Left ventricle myocardium inferior (tissue), 1 donor: Measurements from ENCODE around the gene THADA. TPM values are rescaled to one million over a fixed set of nuclear protein-coding genes. Genes with fewer than 3 reads are reported as not detected.

Source experiments
- DNase-seq: peaks from one replicate; pipeline ENCODE4 v3.0.0-alpha.2; 2020
- H3K27ac ChIP-seq: fragments of 200-600 bp; replicated peaks from 2 replicates; pipeline ENCODE4 v1.8.0; 2021
- H3K27me3 ChIP-seq: fragments of 200-600 bp; 2 replicates; pipeline ENCODE4 v1.8.0; 2021; ENCODE audit warnings: low read depth
- H3K36me3 ChIP-seq: fragments of 200-600 bp; 2 replicates; pipeline ENCODE4 v1.8.0; 2021
- H3K4me1 ChIP-seq: fragments of 200-600 bp; 2 replicates; pipeline ENCODE4 v1.8.0; 2021
- H3K4me3 ChIP-seq: fragments of 200-600 bp; 2 replicates; pipeline ENCODE4 v1.8.0; 2021; ENCODE audit warnings: mild to moderate bottlenecking, moderate library complexity
- H3K9me3 ChIP-seq: fragments of 200-600 bp; replicated peaks from 2 replicates; pipeline ENCODE4 v1.8.0; 2021
- intact Hi-C: fragments of 100-400 bp; cut with micrococcal nuclease; formaldehyde crosslinking; loops from one replicate; pipeline ENCODE4 v1.11.0; 2022
- total RNA-seq: library from RNA; stranded (reverse); fragmentation: NEBNext Ultra II Directional; extraction: Animal tissue kit (Norgen Biotek cat#: 25700); gene quantifications from one replicate; pipeline ENCODE4 v1.2.1, GENCODE V29; 2021
- TF ChIP-seq, protein P1 (sequence below): fragments of 200-600 bp; IDR thresholded peaks from 2 replicates; pipeline ENCODE4 v1.8.0; 2021; ENCODE audit warnings: antibody characterized with exemption, mild to moderate bottlenecking, borderline replicate concordance
- donor health status: DM: no; HTN: yes; CAD: no; lungs with severe emphysema.

THADA gene
- total RNA-seq, 1 donor from 2014 or later = 15.4 TPM

DNA sequence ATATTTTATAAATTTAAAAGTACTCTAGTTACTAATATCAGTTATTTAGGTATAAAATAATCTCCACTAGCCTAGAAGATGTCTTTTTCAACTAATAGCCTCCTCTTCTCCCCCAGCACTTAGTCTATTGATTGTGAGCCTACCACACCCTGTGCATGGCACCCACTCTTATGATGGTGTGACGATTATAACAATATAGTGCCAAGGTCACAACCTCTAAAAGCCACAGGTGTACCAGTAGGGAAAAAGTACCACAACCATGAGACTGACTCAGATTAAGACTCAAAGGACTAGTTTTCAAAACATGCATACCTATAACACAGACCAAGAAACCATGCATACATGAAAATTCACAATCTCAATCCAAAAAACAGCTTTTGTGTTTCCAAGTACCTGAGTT lies 27.6 kb downstream of the THADA start:
- TF ChIP-seq, protein P1, sequence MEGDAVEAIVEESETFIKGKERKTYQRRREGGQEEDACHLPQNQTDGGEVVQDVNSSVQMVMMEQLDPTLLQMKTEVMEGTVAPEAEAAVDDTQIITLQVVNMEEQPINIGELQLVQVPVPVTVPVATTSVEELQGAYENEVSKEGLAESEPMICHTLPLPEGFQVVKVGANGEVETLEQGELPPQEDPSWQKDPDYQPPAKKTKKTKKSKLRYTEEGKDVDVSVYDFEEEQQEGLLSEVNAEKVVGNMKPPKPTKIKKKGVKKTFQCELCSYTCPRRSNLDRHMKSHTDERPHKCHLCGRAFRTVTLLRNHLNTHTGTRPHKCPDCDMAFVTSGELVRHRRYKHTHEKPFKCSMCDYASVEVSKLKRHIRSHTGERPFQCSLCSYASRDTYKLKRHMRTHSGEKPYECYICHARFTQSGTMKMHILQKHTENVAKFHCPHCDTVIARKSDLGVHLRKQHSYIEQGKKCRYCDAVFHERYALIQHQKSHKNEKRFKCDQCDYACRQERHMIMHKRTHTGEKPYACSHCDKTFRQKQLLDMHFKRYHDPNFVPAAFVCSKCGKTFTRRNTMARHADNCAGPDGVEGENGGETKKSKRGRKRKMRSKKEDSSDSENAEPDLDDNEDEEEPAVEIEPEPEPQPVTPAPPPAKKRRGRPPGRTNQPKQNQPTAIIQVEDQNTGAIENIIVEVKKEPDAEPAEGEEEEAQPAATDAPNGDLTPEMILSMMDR = no peak
- H3K4me1 ChIP-seq = no peaks in the 10 kb centered on the region

DNA sequence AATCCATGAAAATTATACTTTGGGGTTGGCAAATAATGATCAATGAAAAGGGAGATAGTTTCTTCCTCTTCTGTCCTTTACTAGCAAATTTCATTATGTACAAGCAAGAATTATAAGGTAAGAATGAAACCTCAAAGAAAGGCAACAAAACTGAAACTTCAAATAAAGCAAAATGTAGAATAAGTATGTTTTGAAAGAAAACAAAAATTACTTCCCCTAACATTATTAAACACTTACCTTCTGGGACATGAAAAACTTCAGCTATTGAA lies 29.4 kb downstream of the THADA start:
- Histone ChIP-seq H3K27ac (no peak overlapping the region), H3K4me3 (no peak overlapping the region), H3K27me3 (no peaks in the 10 kb centered on the region), H3K36me3 (peaks cover 80% of the 10 kb centered on the region), H3K9me3 (no peaks in the 10 kb centered on the region), H3K4me1 (no peaks in the 10 kb centered on the region)
- intact Hi-C loops = no loop called here
- no peak for DNase-seq
- TF ChIP-seq, protein P1 = no peak

More for the DNA sequence above, 27.6 kb downstream of the THADA start:
- Histone ChIP-seq H3K9me3 (no peaks in the 10 kb centered on the region), H3K36me3 (peaks cover 79% of the 10 kb centered on the region), H3K27me3 (no peaks in the 10 kb centered on the region), H3K27ac (no peak overlapping the region), H3K4me3 (no peak overlapping the region)
- no peak for DNase-seq
- intact Hi-C loops = no loop called here

DNA sequence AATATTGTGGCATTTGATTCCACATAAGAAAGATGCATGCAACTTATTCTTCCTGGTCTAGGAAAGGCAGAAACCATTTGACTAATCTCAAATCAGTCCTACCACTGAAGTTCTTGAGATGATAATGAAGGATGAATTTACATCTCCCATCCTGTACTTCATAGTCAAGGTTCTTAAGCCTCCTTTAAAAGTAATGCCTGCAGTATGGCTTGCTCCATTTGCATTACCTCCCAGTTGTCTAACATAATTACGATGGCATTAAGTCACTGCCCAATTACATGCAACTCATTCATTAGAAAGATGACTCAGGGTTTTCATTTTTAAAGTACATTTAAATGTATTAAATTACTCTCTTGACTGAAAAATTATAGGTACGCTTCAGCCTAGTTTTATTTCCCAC lies 32.2 kb downstream of the THADA start:
- TF ChIP-seq, protein P1 = no peak
- intact Hi-C loops = no loop called here
- DNase-seq = no peak
- Histone ChIP-seq H3K27me3 (no peaks in the 10 kb centered on the region), H3K4me1 (no peaks in the 10 kb centered on the region), H3K27ac (no peak overlapping the region), H3K36me3 (peaks cover 73% of the 10 kb centered on the region), H3K9me3 (no peaks in the 10 kb centered on the region), H3K4me3 (no peak overlapping the region)

DNA sequence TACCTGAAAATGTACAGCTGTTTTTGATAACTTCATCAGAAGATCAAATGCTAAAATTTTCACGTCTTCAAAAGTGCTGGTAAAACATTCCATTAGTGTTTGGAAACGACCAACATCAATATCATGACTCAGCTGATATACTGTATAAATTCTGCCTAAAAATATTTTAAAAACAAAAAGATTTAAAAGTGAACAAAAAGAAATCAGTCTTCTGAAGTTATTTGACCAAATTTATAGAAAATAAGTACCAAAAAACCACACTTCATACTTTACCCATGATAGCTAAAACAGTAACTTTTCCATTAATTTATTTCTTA lies 35.6 kb downstream of the THADA start:
- H3K27ac ChIP-seq = no peak overlapping the region
- DNase-seq = no peak
- peaks cover 88% of the 10 kb centered on the region for H3K36me3 ChIP-seq
- intact Hi-C loops = no loop called here
- TF ChIP-seq, protein P1 = no peak
- no peaks in the 10 kb centered on the region for H3K27me3 ChIP-seq
- no peak overlapping the region for H3K4me3 ChIP-seq
- H3K4me1 ChIP-seq = no peaks in the 10 kb centered on the region
- no peaks in the 10 kb centered on the region for H3K9me3 ChIP-seq

DNA sequence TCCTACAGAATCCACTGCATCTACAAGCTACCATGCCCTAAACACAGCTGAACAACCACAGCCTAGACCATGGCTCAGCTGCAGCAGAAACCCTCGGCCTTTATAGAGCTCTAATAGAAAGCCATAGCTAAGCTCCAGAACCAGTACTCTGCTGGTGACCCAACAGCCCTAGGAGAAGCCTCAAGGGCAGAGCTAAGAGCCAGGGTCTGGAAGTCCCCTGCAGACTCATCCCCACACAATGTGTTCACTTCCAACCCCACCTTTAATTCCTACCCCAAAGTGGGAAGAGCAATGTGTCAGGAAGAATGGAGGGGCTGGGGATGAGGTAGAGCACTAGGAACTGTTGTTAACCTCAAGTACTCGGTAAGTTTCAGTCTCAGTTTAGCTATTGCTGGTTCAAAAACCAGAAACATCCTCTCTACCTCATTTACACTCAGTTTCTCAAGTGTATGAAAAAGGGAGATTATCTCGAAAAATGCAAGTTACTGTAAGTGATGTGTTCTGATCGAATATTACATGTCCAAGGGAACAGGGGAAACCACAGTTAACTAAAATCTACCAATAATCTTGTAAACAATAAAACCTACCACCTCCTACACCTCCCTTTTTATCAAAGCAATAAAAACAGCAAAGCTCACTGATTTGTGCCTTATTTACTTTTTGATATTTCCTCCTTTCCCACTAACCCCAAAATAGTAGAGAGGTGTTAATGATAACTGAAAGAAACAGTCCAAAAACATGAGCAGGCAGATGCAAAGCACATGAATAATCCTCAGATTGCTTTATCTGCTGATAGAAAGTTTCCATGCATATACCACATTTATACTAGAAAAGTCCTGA lies 36.2 kb downstream of the THADA start:
- TF ChIP-seq, protein P1 = no peak
- Histone ChIP-seq H3K27me3 (no peaks in the 10 kb centered on the region), H3K27ac (no peak overlapping the region), H3K36me3 (peaks cover 88% of the 10 kb centered on the region), H3K4me1 (no peaks in the 10 kb centered on the region), H3K9me3 (no peaks in the 10 kb centered on the region), H3K4me3 (no peak overlapping the region)
- DNase-seq = no peak
- intact Hi-C loops = no loop called here
